GM12865 (cell line): ENCODE data around the gene VAMP7.
"Not testable (repeated sequence)": the region's sequence is repeated elsewhere in the genome, so short reads cannot be mapped to it uniquely, and the experiment has no call there.

Source experiments
- DNase-seq: peaks from one replicate; pipeline ENCODE4 v3.0.0; 2010; ENCODE audit warnings: low read depth
- H3K4me3 ChIP-seq: 2 replicates; pipeline ENCODE4 v1.5.1; 2011; ENCODE audit warnings: mild to moderate bottlenecking, low read depth, low read length, control low read depth
- CTCF ChIP-seq: IDR thresholded peaks from 2 replicates; pipeline ENCODE4 v1.5.1; 2011; ENCODE audit warnings: low read length, control low read depth, low read depth, inconsistent platforms; ENCODE audit not compliant: insufficient read depth; ENCODE audit errors: missing control alignments

VAMP7 gene

GRCh38 chrX:155967653-155968325 is 86.6 kb downstream of the VAMP7 start:
- peak; percentile 7 for DNase-seq
- no peak for TF ChIP-seq CTCF
- no peak overlapping the region for H3K4me3 ChIP-seq

GRCh38 chrX:155968326-155968661 is 87.1 kb downstream of the VAMP7 start:
- DNase-seq = no peak
- TF ChIP-seq CTCF = no peak
- no peak overlapping the region for H3K4me3 ChIP-seq

GRCh38 chrX:155968791-155969190 is 87.6 kb downstream of the VAMP7 start:
- DNase-seq = no peak
- no peak overlapping the region for H3K4me3 ChIP-seq
- no peak for TF ChIP-seq CTCF

GRCh38 chrX:155971658-155972057 is 90.5 kb downstream of the VAMP7 start:
- DNase-seq = not testable (repeated sequence)

GRCh38 chrX:155972241-155972640 is 91.1 kb downstream of the VAMP7 start:
- not testable (repeated sequence) for DNase-seq, H3K4me3 ChIP-seq

More at GRCh38 chrX:155971658-155972057, 90.5 kb downstream of the VAMP7 start:
- not testable (repeated sequence) for H3K4me3 ChIP-seq

GRCh38 chrX:155983326-155983725 is 102.2 kb downstream of the VAMP7 start:
- no peak for DNase-seq
- TF ChIP-seq CTCF = no peak
- H3K4me3 ChIP-seq = no peak overlapping the region

- no peak for DNase-seq
- H3K4me3 ChIP-seq = no peak overlapping the region
- no peak for TF ChIP-seq CTCF
These were observed 104.1 kb downstream of the VAMP7 start for GRCh38 chrX:155985208-155985607.

GRCh38 chrX:155986995-155987394 is 105.8 kb downstream of the VAMP7 start:
- H3K4me3 ChIP-seq, DNase-seq: not testable (repeated sequence)

GRCh38 chrX:155988859-155989258 is 107.7 kb downstream of the VAMP7 start:
- no peak for DNase-seq
- no peak for TF ChIP-seq CTCF
- no peak overlapping the region for H3K4me3 ChIP-seq
